Adrenal gland (tissue), 19 donors: ENCODE data around the gene PTPRD. TPM values are rescaled to one million over a fixed set of nuclear protein-coding genes. Genes with fewer than 3 reads are reported as not detected.

Experiments used
- DNase-seq, 7 donors: peaks; one replicate each; pipeline ENCODE4 v3.0.0-alpha.2; 2019 to 2020
- H3K27ac ChIP-seq, 5 donors: fragments of 200-600 bp; sonication (generic) in 4 of 5; 1 replicate in 3 of 5; 2 replicates in 2 of 5; pipeline versions ENCODE4 v1.5.1 to v1.8.0; 2016 to 2020; ENCODE audit warnings: mild to moderate bottlenecking in 1 of 5
- H3K27me3 ChIP-seq: fragments of 200-600 bp; 2 replicates; pipeline ENCODE4 v1.8.0; 2021
- H3K36me3 ChIP-seq, 2 donors: fragments of 200-600 bp; replicated peaks in 1 of 2; 1 replicate in 1 of 2; 2 replicates in 1 of 2; pipeline versions ENCODE4 v1.5.1 to v1.8.0; 2018 to 2022
- H3K4me1 ChIP-seq, 2 donors: fragments of 200-600 bp; replicated peaks in 1 of 2; 1 replicate in 1 of 2; 2 replicates in 1 of 2; pipeline versions ENCODE4 v1.5.1 to v1.8.0; 2018 to 2021
- H3K4me3 ChIP-seq, 4 donors: fragments of 200-600 bp; sonication (generic) in 3 of 4; one replicate each; pipeline ENCODE4 v1.5.1; 2016 to 2018
- H3K9me3 ChIP-seq, 3 donors: fragments of 200-600 bp; sonication (generic) in 1 of 3; replicated peaks in 1 of 3; 1 replicate in 2 of 3; 2 replicates in 1 of 3; pipeline versions ENCODE4 v1.5.1 to v1.8.0; 2016 to 2021
- POLR2A ChIP-seq, 2 donors: fragments of 450-650 bp; IDR thresholded peaks; one replicate each; pipeline ENCODE4 v1.6.1; 2017; ENCODE audit warnings: antibody characterized with exemption in 2 of 2, mild to moderate bottlenecking in 2 of 2, moderate library complexity in 1 of 2
- WGBS, 4 donors: extraction: QIAGEN DNeasy Blood & Tissue Kit in 2 of 4; methylation state at CpG; one replicate each; pipeline versions ENCODE4 v1.1.5 to v1.1.7; 2013 to 2017; 5-methylcytosine and 5-hydroxymethylcytosine counted together
- intact Hi-C, 2 donors: fragments of 100-400 bp; cut with DNase I; formaldehyde crosslinking; loops; one replicate each; pipeline versions ENCODE4 v1.14.1 to v1.15.0; 2022 to 2023
- long read RNA-seq, 10 donors: library from polyadenylated mRNA in 3 of 10; unstranded in 2 of 10; stranded (forward) in 1 of 10; transcript quantifications; one replicate each; pipeline ENCODE4 v2.0.0 and lab custom pipeline, GENCODE V29; 2021 to 2026
- polyA plus RNA-seq, 3 donors: library from polyadenylated mRNA; stranded (reverse); fragments of 200-250 nt in 2 of 3; fragments of 350-450 nt in 1 of 3; fragmentation: Illumina TruSeq in 1 of 3; extraction: RNeasy Lipid Tissue Mini Kit (QIAGEN cat#74804) in 1 of 3; gene quantifications; one replicate each; pipeline ENCODE4 v1.2.3, GENCODE V29; 2013 to 2014
- total RNA-seq, 9 donors: library from RNA; depleted of rRNA in 4 of 9; stranded (reverse); fragments of >200 nt in 4 of 9; fragments of 120-200 nt in 1 of 9; fragmentation: NEBNext Ultra II Directional in 1 of 9; extraction: Animal tissue kit (Norgen Biotek cat#: 25700) in 1 of 9; gene quantifications; one replicate each; pipeline versions ENCODE4 v1.1.0 to v1.2.4, GENCODE V29; 2013 to 2023
- TF ChIP-seq, protein P1 (sequence below), 6 experiments: fragments of 450-650 bp in 4 of 6; fragments of 200-600 bp in 2 of 6; sonication (generic) in 1 of 6; IDR thresholded peaks; 1 replicate in 5 of 6; 2 replicates in 1 of 6; pipeline versions ENCODE4 v1.5.1 to v1.8.0; 2016 to 2021; ENCODE audit warnings: antibody characterized with exemption in 6 of 6, mild to moderate bottlenecking in 2 of 6, moderate library complexity in 1 of 6
- donor health status: healthy with polysubstance abuse.
- donor health status: Bipolar disorder and iron deficiency.
- donor health status: DM: yes; HTN: yes; CAD: no.
- donor health status: DM: no; HTN: no; CAD: no.
- donor health status: DM: no; HTN: no; CAD: no.
- donor health status: DM: yes; HTN: yes; CAD: no.

PTPRD gene
- total RNA-seq (10 to 100 TPM in 1 of 9 donors, 1 to 10 TPM in 7, under 1 TPM in 1; 0.87 to 71.2 (median 4.7) TPM), polyA plus RNA-seq (1 to 10 TPM in 2 of 3 donors, under 1 TPM in 1; 0.61 to 6.5 (median 4.3) TPM)
- long read RNA-seq, donor 1 = 0 reads
- long read RNA-seq, donor 2, partial matches to known transcripts = 8 of 8 reads
- long read RNA-seq, donor 2, other reads (novel, unspliced or antisense) = 0 of 8 reads
- long read RNA-seq, donor 3 = 0 reads
- long read RNA-seq, donor 4 = 0 reads
- long read RNA-seq, donor 5 = 0 reads
- long read RNA-seq, donor 6, partial matches to known transcripts = 0 of 1 reads
- long read RNA-seq, donor 6, other reads (novel, unspliced or antisense) = 1 of 1 reads
- long read RNA-seq, donor 7 = 0 reads
- long read RNA-seq, donor 8 = 0 reads
- long read RNA-seq, donor 9, partial matches to known transcripts = 27 of 27 reads
- long read RNA-seq, donor 9, other reads (novel, unspliced or antisense) = 0 of 27 reads
- long read RNA-seq, donor 10 = 0 reads

DNA sequence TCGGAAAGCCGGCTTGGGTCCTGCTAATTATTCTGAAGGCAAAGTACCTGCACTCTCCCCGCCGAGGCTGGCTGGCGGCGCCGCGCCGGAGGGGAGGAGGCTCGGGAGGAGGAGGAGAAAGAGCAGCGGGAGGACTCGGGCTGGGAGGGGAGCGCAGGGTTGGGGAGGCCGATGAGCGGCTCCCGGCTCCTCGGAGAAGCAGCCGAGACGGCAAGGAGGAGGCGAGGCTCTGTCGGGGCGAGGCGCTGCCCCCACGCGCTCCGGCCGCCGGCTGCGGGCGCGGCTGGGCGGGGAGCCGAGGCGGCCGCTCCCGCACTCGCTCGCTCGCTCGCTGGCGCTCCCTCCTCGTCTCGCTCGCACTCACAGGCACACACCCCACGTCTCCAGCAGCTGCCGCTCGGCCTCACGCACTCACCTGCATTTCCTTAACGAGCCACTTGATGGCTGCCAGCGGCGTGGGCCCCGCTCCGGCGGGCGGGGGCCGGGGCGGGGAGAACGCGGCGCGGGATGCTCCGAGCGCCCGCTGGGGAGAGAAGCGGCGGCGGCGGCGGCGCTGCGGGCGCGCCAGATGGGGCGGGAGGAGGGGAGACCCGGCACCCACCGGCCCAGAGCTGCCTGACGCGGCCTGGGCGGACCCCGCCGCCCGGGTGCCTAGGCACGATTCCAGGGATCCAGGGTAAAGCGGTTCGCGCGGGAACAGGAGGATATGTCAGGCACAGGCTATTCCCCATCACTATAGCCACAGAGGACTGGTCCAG is at the start of gene PTPRD:
TSS of gene PTPRD (minus strand) at position 362 of the 758 bp plus-strand sequence.
- no peaks in the 10 kb centered on the region for H3K9me3 ChIP-seq
- peak within 1 kb of the TSS in 2 of 4 donors; percentile 5 to 48 for H3K4me3 ChIP-seq
- DNase-seq = peak in 6 of 7 donors; percentile 2 to 57 (median 20)
- intact Hi-C loops = no loop called here
- 0 to 4% (median 1%) methylated on average over 34 to 87 of the region's 87 CpGs for WGBS, 4 donors
- H3K4me1 ChIP-seq = no peaks in the 10 kb centered on the region
- no peak within 1 kb of the TSS for H3K27ac ChIP-seq
- peaks cover 23% of the 10 kb centered on the region for H3K27me3 ChIP-seq
- H3K36me3 ChIP-seq = no peaks in the 10 kb centered on the region
- TF ChIP-seq, protein P1, sequence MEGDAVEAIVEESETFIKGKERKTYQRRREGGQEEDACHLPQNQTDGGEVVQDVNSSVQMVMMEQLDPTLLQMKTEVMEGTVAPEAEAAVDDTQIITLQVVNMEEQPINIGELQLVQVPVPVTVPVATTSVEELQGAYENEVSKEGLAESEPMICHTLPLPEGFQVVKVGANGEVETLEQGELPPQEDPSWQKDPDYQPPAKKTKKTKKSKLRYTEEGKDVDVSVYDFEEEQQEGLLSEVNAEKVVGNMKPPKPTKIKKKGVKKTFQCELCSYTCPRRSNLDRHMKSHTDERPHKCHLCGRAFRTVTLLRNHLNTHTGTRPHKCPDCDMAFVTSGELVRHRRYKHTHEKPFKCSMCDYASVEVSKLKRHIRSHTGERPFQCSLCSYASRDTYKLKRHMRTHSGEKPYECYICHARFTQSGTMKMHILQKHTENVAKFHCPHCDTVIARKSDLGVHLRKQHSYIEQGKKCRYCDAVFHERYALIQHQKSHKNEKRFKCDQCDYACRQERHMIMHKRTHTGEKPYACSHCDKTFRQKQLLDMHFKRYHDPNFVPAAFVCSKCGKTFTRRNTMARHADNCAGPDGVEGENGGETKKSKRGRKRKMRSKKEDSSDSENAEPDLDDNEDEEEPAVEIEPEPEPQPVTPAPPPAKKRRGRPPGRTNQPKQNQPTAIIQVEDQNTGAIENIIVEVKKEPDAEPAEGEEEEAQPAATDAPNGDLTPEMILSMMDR (IDR thresholded peaks at IDR 0.05) = no peak

DNA sequence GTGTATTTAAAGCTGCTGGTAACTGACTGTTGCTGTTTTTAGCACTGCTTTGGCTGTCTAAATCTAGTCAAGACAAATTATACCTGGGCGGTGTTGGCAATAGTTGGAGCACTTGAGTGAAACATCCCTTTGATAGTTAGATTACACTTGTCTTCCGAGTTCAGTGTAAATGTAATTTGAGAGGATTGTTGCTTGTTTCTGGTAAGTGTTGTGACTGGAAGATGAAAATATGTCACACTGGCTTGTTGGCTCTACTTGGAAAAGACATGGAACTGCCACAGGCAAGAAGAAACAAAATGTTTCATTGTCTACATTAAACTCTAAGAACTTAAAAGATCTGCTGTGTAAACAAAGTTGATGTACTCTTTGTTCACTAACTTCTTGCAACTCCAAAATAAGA is 49.2 kb upstream of the PTPRD start:
- H3K9me3 ChIP-seq = no peaks in the 10 kb centered on the region
- H3K27me3 ChIP-seq = no peaks in the 10 kb centered on the region
- no peaks in the 10 kb centered on the region for H3K36me3 ChIP-seq
- DNase-seq = no peak
- no peak overlapping the region for H3K4me3 ChIP-seq
- 39 to 56% (median 46%) methylated on average over 2 of the region's 2 CpGs for WGBS, 4 donors
- no peak for TF ChIP-seq POLR2A (IDR thresholded peaks at IDR 0.05)
- TF ChIP-seq, protein P1 (IDR thresholded peaks at IDR 0.05) = no peak
- intact Hi-C loops = no loop called here
- H3K4me1 ChIP-seq = no peaks in the 10 kb centered on the region
- no peak overlapping the region for H3K27ac ChIP-seq

DNA sequence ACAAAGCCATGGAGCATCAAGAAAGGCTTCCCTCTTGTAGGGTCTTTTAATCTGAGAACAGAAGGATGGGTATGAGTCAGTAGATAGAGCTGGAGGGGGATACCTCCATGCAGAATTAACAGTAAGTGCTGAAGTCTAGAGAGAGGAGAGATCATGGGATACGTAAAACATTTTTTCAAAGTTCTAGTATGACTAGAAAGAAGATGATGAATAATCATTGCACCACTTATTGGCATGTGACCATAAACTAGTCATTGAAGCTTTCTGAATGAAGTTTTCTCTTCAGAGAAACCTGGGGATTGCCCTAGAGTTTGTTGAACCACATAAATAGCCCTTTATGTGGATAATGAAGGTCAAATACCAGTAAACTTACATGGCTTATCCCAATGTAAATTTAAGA is 48.6 kb upstream of the PTPRD start:
- Histone ChIP-seq H3K4me3 (no peak overlapping the region), H3K27ac (no peak overlapping the region), H3K9me3 (no peaks in the 10 kb centered on the region), H3K36me3 (no peaks in the 10 kb centered on the region), H3K4me1 (no peaks in the 10 kb centered on the region), H3K27me3 (no peaks in the 10 kb centered on the region)
- TF ChIP-seq, protein P1 (IDR thresholded peaks at IDR 0.05) = no peak
- TF ChIP-seq POLR2A (IDR thresholded peaks at IDR 0.05) = no peak
- intact Hi-C loops = no loop called here
- DNase-seq = no peak
- 63 to 79% (median 73%) methylated on average over 1 of the region's 1 CpG for WGBS, 4 donors

DNA sequence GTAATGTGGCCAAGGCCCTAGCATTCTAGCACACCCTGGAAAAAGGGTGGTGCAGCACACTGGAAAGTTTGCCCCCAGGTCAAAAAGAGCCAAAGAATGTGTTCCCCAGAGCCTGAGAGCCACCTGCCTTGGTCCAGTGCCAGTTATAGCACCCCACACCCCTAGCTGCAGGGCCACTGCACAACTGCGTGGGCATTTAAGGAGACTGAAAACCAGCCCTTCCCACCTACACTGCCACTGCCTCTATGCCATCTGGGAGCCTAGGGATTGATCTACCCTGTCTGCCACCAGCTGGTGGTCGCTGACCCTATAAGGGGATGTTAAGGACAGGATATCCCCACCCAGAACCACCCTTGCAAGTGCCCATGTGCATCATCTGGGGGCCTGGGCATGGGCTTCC is 38.2 kb upstream of the PTPRD start:
- Histone ChIP-seq H3K27me3 (no peaks in the 10 kb centered on the region), H3K4me3 (no peak overlapping the region), H3K9me3 (no peaks in the 10 kb centered on the region), H3K27ac (no peak overlapping the region), H3K36me3 (no peaks in the 10 kb centered on the region), H3K4me1 (no peaks in the 10 kb centered on the region)
- WGBS, 4 donors = 40 to 87% (median 80%) methylated on average over 1 to 2 of the region's 2 CpGs
- no peak for DNase-seq
- intact Hi-C loops = no loop called here
- TF ChIP-seq, protein P1 (IDR thresholded peaks at IDR 0.05) = no peak
- TF ChIP-seq POLR2A (IDR thresholded peaks at IDR 0.05) = no peak
